Epithelial cell of esophagus (primary cell): ENCODE results near the gene MORF4L1.
"Not testable (repeated sequence)": the region's sequence is repeated elsewhere in the genome, so short reads cannot be mapped to it uniquely, and the experiment has no call there.

Source experiments
- DNase-seq: peaks from one replicate; pipeline ENCODE4 v3.0.0; 2010; ENCODE audit warnings: low read depth
- H3K4me3 ChIP-seq: 2 replicates; pipeline ENCODE4 v1.5.1; 2011; ENCODE audit warnings: mild to moderate bottlenecking, low read length, control low read depth
- TF ChIP-seq, protein P1 (sequence below): IDR thresholded peaks from 2 replicates; pipeline ENCODE4 v1.5.1; 2011; ENCODE audit warnings: low read depth, mild to moderate bottlenecking, low read length, control low read depth, inconsistent platforms; ENCODE audit not compliant: insufficient read depth; ENCODE audit errors: missing control alignments

MORF4L1 gene

DNA sequence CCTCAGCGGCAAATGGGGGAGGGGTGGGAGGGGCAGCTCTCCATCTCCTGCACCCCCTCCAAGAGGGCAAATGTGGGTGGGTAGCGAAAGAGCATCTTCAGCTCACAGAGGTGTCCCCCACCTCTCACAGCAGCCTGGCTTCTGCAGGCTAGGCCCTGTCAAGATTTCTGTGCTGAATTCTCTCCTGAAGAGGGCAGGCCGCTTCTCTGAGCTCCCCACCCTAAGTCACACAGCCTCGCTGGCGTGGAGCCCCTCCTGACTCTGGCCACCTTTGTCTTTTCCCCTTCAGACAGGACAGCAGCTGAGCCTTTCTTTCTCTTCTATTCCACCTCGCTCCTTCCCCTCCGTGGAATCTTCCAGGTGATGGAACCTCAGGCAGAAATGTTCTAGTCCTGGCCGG lies 35.1 kb upstream of the MORF4L1 start:
- DNase-seq: no peak
- H3K4me3 ChIP-seq: no peak overlapping the region
- TF ChIP-seq, protein P1, sequence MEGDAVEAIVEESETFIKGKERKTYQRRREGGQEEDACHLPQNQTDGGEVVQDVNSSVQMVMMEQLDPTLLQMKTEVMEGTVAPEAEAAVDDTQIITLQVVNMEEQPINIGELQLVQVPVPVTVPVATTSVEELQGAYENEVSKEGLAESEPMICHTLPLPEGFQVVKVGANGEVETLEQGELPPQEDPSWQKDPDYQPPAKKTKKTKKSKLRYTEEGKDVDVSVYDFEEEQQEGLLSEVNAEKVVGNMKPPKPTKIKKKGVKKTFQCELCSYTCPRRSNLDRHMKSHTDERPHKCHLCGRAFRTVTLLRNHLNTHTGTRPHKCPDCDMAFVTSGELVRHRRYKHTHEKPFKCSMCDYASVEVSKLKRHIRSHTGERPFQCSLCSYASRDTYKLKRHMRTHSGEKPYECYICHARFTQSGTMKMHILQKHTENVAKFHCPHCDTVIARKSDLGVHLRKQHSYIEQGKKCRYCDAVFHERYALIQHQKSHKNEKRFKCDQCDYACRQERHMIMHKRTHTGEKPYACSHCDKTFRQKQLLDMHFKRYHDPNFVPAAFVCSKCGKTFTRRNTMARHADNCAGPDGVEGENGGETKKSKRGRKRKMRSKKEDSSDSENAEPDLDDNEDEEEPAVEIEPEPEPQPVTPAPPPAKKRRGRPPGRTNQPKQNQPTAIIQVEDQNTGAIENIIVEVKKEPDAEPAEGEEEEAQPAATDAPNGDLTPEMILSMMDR: no peak

DNA sequence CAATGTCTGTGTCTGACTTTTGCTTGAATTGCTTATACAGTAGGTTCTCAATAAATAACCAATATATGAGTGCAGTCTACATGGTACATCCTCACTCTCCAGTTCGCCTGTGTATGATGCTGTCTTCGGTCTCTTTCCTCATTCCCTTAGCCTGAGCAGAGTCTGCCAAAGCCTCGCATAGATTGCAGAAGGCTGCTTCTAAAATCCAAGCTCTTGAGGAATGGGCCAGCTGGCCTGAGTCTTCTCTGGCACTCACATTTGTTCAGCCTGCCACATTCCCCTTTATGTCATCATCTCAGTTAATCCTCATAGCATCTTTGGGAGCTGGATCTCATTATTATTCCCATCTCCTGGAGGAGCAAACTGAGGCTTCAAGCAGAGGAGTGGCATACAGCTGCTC lies 34.2 kb upstream of the MORF4L1 start:
- TF ChIP-seq, protein P1: no peak
- H3K4me3 ChIP-seq: no peak overlapping the region
- no peak for DNase-seq

DNA sequence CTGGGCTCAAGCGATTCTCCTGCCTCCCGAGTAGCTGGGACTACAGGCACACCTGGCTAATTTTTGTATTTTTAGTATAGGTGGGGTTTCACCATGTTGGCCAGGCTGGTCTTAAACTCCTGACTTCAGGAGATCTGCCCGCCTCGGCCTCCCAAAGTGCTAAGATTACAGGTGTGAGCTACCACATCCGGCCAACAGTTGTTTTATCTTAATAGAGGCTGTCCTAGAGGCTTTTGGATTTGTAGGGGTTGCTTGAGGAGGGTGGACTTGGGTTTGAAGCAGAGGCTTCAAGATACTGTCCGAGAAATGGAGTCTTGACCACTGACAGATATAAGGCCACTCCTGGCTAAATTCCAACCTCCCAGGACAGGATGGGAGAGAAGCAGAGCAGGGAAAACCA lies 33.5 kb upstream of the MORF4L1 start:
- DNase-seq, H3K4me3 ChIP-seq: not testable (repeated sequence)

DNA sequence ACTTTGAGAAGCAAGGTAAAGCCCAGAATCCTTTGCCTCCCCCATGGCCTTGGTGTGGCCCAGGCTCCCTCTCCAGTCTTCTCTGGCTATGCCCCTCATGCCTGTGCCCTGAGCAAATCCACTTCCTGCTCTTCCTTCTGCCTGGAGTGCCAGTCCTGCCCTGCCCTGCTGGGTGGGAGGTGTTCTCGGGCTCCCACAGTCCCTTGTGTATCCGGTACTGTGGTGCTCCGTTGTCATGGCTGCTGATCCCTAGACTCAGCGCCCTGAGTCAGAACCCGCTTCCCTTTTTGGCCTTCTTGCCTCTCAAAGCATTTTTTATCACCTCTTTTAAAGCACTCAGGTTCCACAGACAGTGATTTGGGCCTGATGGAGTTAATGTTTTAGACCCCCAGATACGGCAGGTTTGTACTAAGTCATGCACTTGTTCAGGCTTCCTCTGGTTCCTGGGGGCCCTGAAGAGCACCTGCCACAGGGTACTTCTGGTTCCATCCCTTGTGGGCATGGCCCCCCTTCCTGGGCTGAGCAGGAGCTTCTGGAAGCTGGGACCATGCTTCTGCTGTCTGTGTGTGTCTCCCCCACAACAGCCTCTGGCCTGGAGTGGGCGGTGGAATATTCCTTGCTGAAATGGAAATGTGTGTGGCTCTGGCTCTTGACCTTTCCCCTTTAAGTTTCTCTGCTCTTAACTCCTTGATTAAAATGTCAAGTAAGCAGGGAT lies 31.9 kb upstream of the MORF4L1 start:
- TF ChIP-seq, protein P1: no peak
- peak; percentile 47 for DNase-seq
- no peak overlapping the region for H3K4me3 ChIP-seq

DNA sequence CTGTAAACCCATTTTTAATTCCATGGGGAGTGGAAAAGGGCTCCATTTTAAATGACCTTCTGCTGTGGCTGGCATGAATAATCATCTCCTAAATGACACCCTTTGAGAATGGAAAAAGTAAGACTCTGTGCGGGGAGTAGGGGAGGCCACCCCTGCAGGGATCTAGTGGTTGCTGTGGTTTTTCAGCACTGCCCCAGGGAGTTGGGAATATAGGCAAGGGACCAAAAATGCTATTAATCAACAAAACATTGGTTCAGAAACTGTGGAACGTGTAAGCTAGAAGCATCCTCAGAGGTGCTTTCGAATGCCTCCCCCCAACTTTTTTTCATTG lies 31.3 kb upstream of the MORF4L1 start:
- TF ChIP-seq, protein P1: no peak
- no peak for DNase-seq
- H3K4me3 ChIP-seq: no peak overlapping the region

DNA sequence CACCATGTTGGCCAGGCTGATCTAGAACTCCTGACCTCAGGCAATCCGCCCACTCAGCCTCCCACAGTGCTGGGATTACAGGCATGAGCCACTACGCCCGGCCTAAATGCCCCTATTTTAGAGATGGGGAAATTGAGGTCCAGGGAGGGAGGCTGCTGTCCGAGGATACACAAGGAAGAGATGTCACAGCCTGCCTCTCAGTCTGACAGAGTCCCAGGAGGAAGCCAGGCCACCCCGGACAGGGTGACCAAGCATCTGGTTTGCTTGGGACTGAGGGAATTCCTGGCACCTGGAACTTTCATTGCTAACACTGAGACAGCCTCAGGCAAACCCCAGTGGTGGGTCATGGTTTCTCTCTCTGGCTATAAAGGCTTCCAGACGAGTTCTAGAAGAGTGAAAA lies 30.8 kb upstream of the MORF4L1 start:
- H3K4me3 ChIP-seq: no peak overlapping the region
- no peak for DNase-seq
- TF ChIP-seq, protein P1: no peak

DNA sequence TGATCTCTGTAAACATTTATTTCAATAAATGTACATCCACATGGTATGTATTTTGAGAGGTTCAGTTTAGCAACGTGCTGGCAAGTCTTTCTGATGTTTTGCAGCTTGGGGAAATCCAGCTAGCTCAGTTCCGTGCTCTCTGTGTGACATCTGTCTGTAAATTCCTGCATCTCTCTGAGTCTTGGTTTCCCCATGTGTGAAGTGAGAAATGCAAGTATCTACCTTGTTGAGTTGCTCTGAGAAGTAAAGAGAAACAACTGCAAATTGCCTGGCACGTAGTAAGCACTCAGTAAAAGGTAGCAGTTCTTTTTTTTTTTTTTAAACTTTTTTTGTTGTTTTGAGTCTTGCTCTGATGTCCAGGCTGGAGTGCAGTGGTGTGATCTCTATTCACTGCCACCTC lies 30.2 kb upstream of the MORF4L1 start:
- no peak overlapping the region for H3K4me3 ChIP-seq
- TF ChIP-seq, protein P1: no peak
- no peak for DNase-seq

DNA sequence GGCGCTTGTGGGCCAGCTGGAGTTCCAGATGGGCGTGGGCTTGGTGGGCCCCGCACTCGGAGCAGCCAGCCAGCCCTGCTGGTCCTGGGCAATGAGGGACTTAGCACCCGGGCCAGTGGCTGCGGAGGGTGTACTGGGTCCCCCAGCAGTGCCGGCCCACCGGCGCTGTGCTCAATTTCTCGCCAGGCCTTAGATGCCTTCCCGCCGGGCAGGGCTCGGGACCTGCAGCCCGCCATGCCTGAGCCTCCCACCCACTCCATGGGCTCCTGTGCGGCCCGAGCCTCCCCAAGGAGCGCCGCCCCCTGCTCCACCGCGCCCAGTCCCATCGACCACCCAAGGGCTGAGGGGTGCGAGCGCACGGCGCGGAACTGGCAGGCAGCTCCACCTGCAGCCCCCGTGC lies 25.8 kb upstream of the MORF4L1 start:
- H3K4me3 ChIP-seq, DNase-seq: not testable (repeated sequence)

DNA sequence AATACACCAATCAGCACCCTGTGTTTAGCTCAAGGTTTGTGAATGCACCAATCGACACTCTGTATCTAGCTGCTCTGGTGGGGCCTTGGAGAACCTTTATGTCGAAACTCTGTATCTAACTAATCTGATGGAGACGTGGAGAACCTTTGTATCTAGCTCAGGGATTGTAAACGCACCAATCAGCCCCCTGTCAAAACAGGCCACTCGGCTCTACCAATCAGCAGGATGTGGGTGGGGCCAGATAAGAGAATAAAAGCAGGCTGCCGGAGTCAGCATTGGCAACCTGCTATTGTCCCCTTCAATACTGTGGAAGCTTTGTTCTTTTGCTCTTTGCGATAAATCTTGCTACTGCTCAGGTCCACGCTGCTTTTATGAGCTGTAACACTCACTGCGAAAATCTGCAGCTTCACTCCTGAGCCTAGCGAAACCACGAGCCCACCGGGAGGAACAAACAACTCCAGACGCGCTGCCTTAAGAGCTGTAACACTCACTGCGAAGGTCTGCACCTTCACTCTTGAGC lies 25.2 kb upstream of the MORF4L1 start:
- DNase-seq, H3K4me3 ChIP-seq: not testable (repeated sequence)
